Right lobe of liver (tissue), 4 donors: Measurements from ENCODE around the gene SPNS1.

Experiments used
- POLR2A ChIP-seq: fragments of 450-650 bp; IDR thresholded peaks from one replicate; pipeline ENCODE4 v1.6.1; 2017; ENCODE audit warnings: antibody characterized with exemption, mild to moderate bottlenecking
- TF ChIP-seq, protein P1 (sequence below), 4 donors: fragments of 200-600 bp in 3 of 4; fragments of 450-650 bp in 1 of 4; IDR thresholded peaks; one replicate each; pipeline versions ENCODE4 v1.5.1 to v1.8.0; 2016 to 2022; ENCODE audit warnings: antibody characterized with exemption in 4 of 4, mild to moderate bottlenecking in 2 of 4
- donor health status: DM: no; HTN: no; CAD: no.
- donor health status: DM: no; HTN: no; CAD: no.
- donor health status: DM: no; HTN: yes; CAD: no.

DNA sequence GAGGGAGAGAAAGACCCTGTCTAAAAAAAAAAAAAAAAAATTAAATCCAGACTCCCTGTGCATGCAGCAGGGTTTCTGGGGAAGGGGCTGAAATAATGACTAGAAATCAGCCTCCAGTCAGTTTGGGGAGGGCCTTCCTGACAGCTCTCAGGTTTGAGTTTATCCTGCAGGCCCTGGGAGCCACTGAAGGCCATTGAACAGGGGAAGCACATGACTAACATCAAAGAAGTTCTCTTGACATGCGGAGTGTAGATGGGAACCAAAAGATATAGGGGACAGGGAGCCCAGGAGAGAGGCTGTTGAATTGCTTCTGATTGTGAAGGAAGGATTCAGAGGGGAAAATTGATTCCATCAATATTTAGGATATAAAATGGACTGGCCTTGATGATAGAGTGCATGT, 46.8 kb upstream of the SPNS1 start:
- no peak for TF ChIP-seq POLR2A
- TF ChIP-seq, protein P1, sequence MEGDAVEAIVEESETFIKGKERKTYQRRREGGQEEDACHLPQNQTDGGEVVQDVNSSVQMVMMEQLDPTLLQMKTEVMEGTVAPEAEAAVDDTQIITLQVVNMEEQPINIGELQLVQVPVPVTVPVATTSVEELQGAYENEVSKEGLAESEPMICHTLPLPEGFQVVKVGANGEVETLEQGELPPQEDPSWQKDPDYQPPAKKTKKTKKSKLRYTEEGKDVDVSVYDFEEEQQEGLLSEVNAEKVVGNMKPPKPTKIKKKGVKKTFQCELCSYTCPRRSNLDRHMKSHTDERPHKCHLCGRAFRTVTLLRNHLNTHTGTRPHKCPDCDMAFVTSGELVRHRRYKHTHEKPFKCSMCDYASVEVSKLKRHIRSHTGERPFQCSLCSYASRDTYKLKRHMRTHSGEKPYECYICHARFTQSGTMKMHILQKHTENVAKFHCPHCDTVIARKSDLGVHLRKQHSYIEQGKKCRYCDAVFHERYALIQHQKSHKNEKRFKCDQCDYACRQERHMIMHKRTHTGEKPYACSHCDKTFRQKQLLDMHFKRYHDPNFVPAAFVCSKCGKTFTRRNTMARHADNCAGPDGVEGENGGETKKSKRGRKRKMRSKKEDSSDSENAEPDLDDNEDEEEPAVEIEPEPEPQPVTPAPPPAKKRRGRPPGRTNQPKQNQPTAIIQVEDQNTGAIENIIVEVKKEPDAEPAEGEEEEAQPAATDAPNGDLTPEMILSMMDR (IDR thresholded peaks at IDR 0.05): no peak
